ENCODE results near the gene PLA2G3. TPM values are rescaled to one million over a fixed set of nuclear protein-coding genes. Genes with fewer than 3 reads are reported as not detected.

Gene PLA2G3
- total and polyA plus RNA-seq, 2 donors (not counting 3 experiments of a cell fraction or from before 2014, with no cell fraction given), result 0.75 to 0.84 TPM

DNA sequence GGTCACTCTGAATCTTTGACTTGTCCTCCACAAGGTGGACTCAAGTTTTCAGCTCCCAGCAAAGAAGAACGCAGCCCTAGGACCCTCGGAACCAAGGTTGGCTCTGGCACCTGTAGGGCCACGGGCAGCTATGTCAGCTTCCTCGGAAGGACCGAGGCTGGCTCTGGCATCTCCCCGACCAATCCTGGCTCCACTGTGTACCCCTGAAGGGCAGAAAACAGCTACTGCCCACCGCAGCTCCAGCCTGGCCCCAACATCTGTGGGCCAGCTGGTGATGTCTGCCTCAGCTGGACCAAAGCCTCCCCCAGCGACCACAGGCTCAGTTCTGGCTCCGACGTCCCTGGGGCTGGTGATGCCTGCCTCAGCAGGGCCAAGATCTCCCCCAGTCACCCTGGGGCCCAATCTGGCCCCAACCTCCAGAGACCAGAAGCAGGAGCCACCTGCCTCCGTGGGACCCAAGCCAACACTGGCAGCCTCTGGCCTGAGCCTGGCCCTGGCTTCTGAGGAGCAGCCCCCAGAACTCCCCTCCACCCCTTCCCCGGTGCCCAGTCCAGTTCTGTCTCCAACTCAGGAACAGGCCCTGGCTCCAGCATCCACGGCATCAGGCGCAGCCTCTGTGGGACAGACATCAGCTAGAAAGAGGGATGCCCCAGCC lies 15.4 kb downstream of the PLA2G3 start:
- Histone ChIP-seq H3K79me2 (ENCODE audit: control insufficient read depth, insufficient read depth, low read length) (no peaks in the 10 kb centered on the region), H3K4me2 (ENCODE audit: insufficient read depth, low read length) (no peak overlapping the region), H3K9me1 (replicated peaks; ENCODE audit: control insufficient read depth, extremely low read depth, insufficient read depth, low read length) (no peaks in the 10 kb centered on the region), H2AFZ (ENCODE audit: low read depth, low read length) (no peak overlapping the region), H3K27me3 (ENCODE audit: control insufficient read depth in 2 of 2, insufficient read depth in 2 of 2, low read length in 2 of 2) (peaks cover 0 to 4% of the 10 kb centered on the region in 2 experiments), H3K9ac (replicated peaks; ENCODE audit: extremely low read depth, insufficient read depth, low read length) (no peak overlapping the region), H3K4me3 (replicated peaks in 1 of 3; ENCODE audit: insufficient read depth in 1 of 3, low read depth in 1 of 3, low read length in 3 of 3) (no peak overlapping the region), H3K36me3 (ENCODE audit: control insufficient read depth in 2 of 2, extremely low read depth in 1 of 2, insufficient read depth in 2 of 2, low read length in 2 of 2) (no peaks in the 10 kb centered on the region), H3K4me1 (ENCODE audit: control insufficient read depth, extremely low read depth, insufficient read depth, low read length) (no peaks in the 10 kb centered on the region), H4K20me1 (replicated peaks; ENCODE audit: control insufficient read depth, extremely low read depth, insufficient read depth, low read length) (no peaks in the 10 kb centered on the region), H3K27ac (ENCODE audit: insufficient read depth, low read depth, low read length) (no peak overlapping the region), H3K9me3 (replicated peaks; ENCODE audit: control insufficient read depth, insufficient read depth, low read length) (no peaks in the 10 kb centered on the region)
- dilution Hi-C loops (cut with MboI; ENCODE audit: extremely low pct_ligation_motif_present, low sequenced_read_pairs) (no loop called here), intact Hi-C loops (cut with micrococcal nuclease) (no loop called here)
- no peak for TF ChIP-seq POLR2AphosphoS5 (IDR thresholded peaks at IDR 0.05; ENCODE audit: insufficient read depth, low read depth, low read length)
- no peak for TF ChIP-seq FOS (IDR thresholded peaks at IDR 0.05; ENCODE audit: borderline replicate concordance, insufficient read depth, low read length)
- no peak for TF ChIP-seq EZH2 (IDR thresholded peaks at IDR 0.05; ENCODE audit: borderline replicate concordance, low read depth, low read length, severe bottlenecking)
- TF ChIP-seq, protein P1, sequence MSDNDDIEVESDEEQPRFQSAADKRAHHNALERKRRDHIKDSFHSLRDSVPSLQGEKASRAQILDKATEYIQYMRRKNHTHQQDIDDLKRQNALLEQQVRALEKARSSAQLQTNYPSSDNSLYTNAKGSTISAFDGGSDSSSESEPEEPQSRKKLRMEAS (IDR thresholded peaks at IDR 0.05; ENCODE audit: insufficient read depth, insufficient read length), result no peak
- no peak for TF ChIP-seq POLR2A (IDR thresholded peaks at IDR 0.05; ENCODE audit: low read depth, low read length)
- TF ChIP-seq JUN (IDR thresholded peaks at IDR 0.05; ENCODE audit: borderline replicate concordance, insufficient read depth, insufficient read length, low read depth), result no peak
- no peak for TF ChIP-seq MYC (IDR thresholded peaks at IDR 0.05; ENCODE audit: low read depth, low read length)
- TF ChIP-seq GATA2 (IDR thresholded peaks at IDR 0.05; ENCODE audit: insufficient read depth, insufficient read length, low read depth, low read length), result no peak
- TF ChIP-seq, protein P2, sequence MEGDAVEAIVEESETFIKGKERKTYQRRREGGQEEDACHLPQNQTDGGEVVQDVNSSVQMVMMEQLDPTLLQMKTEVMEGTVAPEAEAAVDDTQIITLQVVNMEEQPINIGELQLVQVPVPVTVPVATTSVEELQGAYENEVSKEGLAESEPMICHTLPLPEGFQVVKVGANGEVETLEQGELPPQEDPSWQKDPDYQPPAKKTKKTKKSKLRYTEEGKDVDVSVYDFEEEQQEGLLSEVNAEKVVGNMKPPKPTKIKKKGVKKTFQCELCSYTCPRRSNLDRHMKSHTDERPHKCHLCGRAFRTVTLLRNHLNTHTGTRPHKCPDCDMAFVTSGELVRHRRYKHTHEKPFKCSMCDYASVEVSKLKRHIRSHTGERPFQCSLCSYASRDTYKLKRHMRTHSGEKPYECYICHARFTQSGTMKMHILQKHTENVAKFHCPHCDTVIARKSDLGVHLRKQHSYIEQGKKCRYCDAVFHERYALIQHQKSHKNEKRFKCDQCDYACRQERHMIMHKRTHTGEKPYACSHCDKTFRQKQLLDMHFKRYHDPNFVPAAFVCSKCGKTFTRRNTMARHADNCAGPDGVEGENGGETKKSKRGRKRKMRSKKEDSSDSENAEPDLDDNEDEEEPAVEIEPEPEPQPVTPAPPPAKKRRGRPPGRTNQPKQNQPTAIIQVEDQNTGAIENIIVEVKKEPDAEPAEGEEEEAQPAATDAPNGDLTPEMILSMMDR (IDR thresholded peaks at IDR 0.05; ENCODE audit: extremely low read depth in 1 of 2, insufficient read depth in 1 of 2, low read depth in 1 of 2, low read length in 2 of 2), result no peak
- no TSS peak for BruUV-seq (replicated peaks)
- no peak for FAIRE-seq
- POLR2A ChIA-PET, result no interaction called here
- DNase-seq (ENCODE audit: low read depth, low spot score), result no peak
- CTCF ChIA-PET, result interaction anchor here (0.7 to 2.2 kb wide), 7 partner anchors 11 to 106 kb away, joined by 3 to 12 read pairs (median 3); partner anchors contain the start of gene SELENOM
